RWPE2 (cell line): ENCODE results near the gene DPP9.

Experiments used
- ATAC-seq: fragments of 200-7000 bp; cut with Tn5 transposase; 3 replicates; pipeline ENCODE4 v1.9.1; 2021; ENCODE audit warnings: low read depth
- DNase-seq: peaks from one replicate; pipeline ENCODE4 v3.0.0-alpha.2; 2020; ENCODE audit warnings: low spot score
- H3K27ac ChIP-seq: fragments of 450-650 bp; 2 replicates; pipeline ENCODE4 v1.5.1; 2017; ENCODE audit warnings: mild to moderate bottlenecking; ENCODE audit not compliant: poor library complexity, severe bottlenecking
- H3K27me3 ChIP-seq: fragments of 250-450 bp; sonication (Bioruptor Pico); 2 replicates; pipeline ENCODE4 v1.5.1; 2021; ENCODE audit warnings: mild to moderate bottlenecking, moderate library complexity; ENCODE audit not compliant: insufficient read depth, poor library complexity, severe bottlenecking
- H3K36me3 ChIP-seq: fragments of 250-450 bp; sonication (Bioruptor Pico); 2 replicates; pipeline ENCODE4 v1.5.1; 2020; ENCODE audit warnings: low read depth, mild to moderate bottlenecking, moderate library complexity
- H3K4me1 ChIP-seq: fragments of 250-450 bp; sonication (Bioruptor Pico); 2 replicates; pipeline ENCODE4 v1.5.1; 2021; ENCODE audit warnings: mild to moderate bottlenecking, moderate library complexity; ENCODE audit not compliant: insufficient read depth, poor library complexity, severe bottlenecking
- H3K4me3 ChIP-seq: fragments of 250-450 bp; sonication (Bioruptor Pico); 2 replicates; pipeline ENCODE4 v1.5.1; 2021; ENCODE audit warnings: mild to moderate bottlenecking, moderate library complexity; ENCODE audit not compliant: severe bottlenecking
- H3K9me3 ChIP-seq: fragments of 250-450 bp; sonication (Bioruptor Pico); 2 replicates; pipeline ENCODE4 v1.5.1; 2021; ENCODE audit warnings: mild to moderate bottlenecking, moderate library complexity; ENCODE audit not compliant: severe bottlenecking
- TF ChIP-seq, protein P1 (sequence below): fragments of 450-650 bp; IDR thresholded peaks from one replicate; pipeline ENCODE4 v1.5.1; 2017; ENCODE audit warnings: mild to moderate bottlenecking, moderate library complexity; ENCODE audit not compliant: poor library complexity, severe bottlenecking

The DPP9 gene

DNA sequence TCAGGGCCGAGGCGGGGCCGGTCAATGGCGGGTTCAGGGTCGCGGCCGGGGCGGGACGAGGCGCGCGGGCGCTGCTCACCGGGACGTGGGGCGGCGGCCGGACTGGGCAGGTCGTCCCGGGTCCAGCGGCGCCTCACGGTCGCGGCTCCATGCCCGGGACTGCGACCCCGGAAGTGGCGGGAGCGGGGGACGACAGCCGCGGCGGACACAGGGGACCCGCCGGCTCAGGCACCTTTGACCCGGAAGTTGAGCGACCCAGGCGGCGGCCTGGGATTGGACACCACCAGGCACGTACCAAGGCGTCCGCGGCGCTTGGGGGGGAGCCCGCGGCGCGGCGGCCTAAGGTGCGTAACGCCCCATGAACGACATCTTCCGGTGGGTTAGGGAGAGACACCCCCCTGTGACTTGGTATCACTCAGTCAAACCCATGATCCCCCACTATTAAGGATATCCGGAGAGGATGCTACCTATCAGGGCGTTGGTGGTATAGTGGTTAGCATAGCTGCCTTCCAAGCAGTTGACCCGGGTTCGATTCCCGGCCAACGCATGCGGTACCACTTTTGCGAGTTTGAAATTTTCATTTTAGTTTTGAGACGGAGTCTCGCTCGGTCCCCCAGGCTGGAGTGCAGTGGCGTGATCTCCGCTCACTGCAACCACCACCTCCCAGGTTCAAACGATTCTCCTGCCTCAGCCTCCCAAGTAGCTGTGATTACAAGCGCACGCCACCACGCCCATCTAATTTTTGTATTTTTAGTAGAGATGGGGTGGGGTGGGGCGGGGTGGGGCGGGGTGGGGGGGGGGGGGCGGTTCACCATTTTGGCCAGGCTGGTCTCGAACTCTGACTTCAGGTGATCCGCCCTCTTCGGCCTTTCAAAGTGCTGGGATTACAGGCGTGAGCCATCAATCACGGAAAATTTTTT, at the start of gene DPP9:
DPP9 (minus strand) TSS at position 248 of the 920 bp plus-strand sequence. CDS start 3,936 bp downstream, outside the sequence.
- Histone ChIP-seq H3K36me3 (peaks cover 36% of the 10 kb centered on the region), H3K4me3 (peak within 1 kb of the TSS; percentile 83), H3K4me1 (no peaks in the 10 kb centered on the region), H3K27me3 (no peaks in the 10 kb centered on the region), H3K27ac (peak within 1 kb of the TSS; percentile 99), H3K9me3 (no peaks in the 10 kb centered on the region)
- ATAC-seq: peak; percentile 85
- peak; percentile 93 for DNase-seq
- TF ChIP-seq, protein P1, sequence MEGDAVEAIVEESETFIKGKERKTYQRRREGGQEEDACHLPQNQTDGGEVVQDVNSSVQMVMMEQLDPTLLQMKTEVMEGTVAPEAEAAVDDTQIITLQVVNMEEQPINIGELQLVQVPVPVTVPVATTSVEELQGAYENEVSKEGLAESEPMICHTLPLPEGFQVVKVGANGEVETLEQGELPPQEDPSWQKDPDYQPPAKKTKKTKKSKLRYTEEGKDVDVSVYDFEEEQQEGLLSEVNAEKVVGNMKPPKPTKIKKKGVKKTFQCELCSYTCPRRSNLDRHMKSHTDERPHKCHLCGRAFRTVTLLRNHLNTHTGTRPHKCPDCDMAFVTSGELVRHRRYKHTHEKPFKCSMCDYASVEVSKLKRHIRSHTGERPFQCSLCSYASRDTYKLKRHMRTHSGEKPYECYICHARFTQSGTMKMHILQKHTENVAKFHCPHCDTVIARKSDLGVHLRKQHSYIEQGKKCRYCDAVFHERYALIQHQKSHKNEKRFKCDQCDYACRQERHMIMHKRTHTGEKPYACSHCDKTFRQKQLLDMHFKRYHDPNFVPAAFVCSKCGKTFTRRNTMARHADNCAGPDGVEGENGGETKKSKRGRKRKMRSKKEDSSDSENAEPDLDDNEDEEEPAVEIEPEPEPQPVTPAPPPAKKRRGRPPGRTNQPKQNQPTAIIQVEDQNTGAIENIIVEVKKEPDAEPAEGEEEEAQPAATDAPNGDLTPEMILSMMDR: peak; percentile 34

DNA sequence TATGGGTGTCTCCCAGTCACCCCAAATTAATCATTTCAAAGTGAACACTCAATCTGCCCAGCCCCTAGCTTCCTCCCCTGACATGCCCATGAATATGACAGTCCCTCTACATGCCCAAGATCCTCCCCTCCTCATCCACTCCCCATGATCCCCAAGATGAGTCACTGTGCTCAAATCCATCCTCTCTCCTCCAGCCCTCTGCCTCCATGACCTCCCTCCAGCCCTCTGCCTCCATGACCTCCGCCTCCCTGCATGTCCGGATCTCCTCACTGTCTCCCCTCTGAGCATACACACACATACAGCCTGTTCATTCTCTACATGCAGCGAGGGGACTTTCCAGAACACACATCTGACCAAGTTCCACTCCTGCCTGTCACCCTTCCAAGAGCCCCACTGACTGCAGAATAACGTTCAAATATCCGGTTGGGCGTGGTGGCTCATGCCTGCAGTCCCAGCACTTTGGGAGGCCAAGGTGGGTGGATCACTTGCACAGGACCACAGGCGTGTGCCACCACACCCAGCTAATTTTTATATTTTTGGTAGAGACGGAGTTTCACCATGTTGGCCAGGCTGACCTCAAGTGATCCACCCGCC, 49.5 kb upstream of the DPP9 start:
- Histone ChIP-seq H3K4me3 (no peak overlapping the region), H3K4me1 (no peaks in the 10 kb centered on the region), H3K9me3 (no peaks in the 10 kb centered on the region), H3K27me3 (no peaks in the 10 kb centered on the region), H3K36me3 (no peaks in the 10 kb centered on the region), H3K27ac (no peak overlapping the region)
- TF ChIP-seq, protein P1: no peak
- no peak for ATAC-seq
- DNase-seq: no peak

DNA sequence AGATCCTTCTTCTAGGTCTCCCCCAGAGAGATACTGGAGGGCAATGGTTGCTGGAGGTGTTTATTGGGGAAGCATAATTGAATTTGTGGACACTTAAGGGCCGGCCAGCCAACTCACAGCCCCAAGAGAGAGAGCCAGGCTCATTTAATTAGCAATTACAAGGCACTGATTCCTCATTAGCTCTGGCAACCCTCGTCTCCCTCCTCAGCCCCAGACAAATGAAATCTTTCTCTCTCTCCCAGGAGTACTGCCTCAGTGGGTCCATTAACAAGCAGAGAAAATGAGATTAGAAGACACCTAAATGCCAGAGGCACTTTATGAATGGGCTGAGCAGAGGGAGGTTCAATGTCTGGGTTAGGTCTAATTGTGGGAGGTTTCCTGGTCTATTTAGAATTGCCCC, 48.9 kb upstream of the DPP9 start:
- no peak overlapping the region for H3K4me3 ChIP-seq
- DNase-seq (no peak), ATAC-seq (no peak)
- no peak overlapping the region for H3K27ac ChIP-seq
- H3K36me3 ChIP-seq: no peaks in the 10 kb centered on the region
- TF ChIP-seq, protein P1: no peak
- no peaks in the 10 kb centered on the region for H3K9me3 ChIP-seq
- H3K27me3 ChIP-seq: no peaks in the 10 kb centered on the region
- H3K4me1 ChIP-seq: no peaks in the 10 kb centered on the region

DNA sequence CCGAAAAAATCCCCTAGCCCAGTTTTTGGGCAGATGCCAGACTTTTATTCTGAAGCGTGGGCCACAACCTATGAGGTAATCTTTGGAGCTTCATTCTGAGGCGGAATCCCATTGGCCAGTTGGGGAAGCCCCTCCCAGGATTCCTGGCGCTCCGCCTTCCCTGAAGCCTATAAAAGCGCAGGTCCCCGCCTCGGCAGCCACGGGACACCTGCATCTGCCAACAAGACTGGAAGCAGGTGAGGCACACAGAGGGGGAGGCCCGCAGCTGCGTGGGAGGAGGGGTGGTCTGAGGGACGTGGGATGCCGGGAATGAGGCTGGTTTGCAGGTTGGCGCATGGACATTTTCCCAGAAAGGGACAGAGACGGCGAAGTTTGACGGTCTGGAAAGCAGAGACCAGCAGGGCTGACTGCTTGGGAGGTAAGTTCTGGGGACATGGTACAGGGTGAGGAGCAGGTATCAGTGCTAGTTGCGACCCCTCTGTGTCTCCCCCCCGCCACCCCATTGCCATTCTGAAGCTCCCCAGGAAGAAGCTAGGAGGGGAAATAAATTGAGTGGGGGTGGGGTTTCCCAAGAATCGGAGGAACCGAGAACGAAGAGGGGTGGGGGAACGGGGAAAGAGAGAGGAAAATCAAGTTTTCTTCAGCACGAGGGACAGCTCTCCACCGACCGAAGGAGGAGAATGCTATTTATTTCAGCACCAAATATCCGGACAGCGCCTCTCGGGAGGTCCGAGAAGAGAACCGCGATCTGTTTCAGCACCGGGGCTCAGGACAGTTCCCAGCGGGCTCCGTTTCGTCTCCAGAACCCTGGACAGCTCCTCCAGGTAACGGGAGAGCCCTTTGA, 45.5 kb upstream of the DPP9 start:
- Histone ChIP-seq H3K27me3 (no peaks in the 10 kb centered on the region), H3K4me3 (no peak overlapping the region), H3K4me1 (no peaks in the 10 kb centered on the region), H3K9me3 (no peaks in the 10 kb centered on the region), H3K36me3 (no peaks in the 10 kb centered on the region), H3K27ac (no peak overlapping the region)
- peak; percentile 53; the same call in 2 of the 3 replicates for ATAC-seq
- peak; percentile 72 for DNase-seq
- TF ChIP-seq, protein P1: no peak
